SK-N-MC (cell line): ENCODE results near the gene VGLL4.

Experiments used
- EZH2 ChIP-seq: fragments of 200-600 bp; sonication (generic); IDR thresholded peaks from one replicate; pipeline ENCODE4 v1.6.1; 2017; ENCODE audit warnings: antibody characterized with exemption
- POLR2AphosphoS5 ChIP-seq: IDR thresholded peaks from 2 replicates; pipeline ENCODE4 v1.6.1; 2012; ENCODE audit warnings: mild to moderate bottlenecking, low read depth, low read length, borderline replicate concordance

- TF ChIP-seq EZH2 (no peak), POLR2AphosphoS5 (no peak)
Measured at GRCh38 chr3:11593318-11594034, 50.2 kb downstream of the VGLL4 start.
